H9 (cell line): ENCODE data around the gene SORCS2. TPM values are rescaled to one million over a fixed set of nuclear protein-coding genes. Genes with fewer than 3 reads are reported as not detected.

Experiments used
- DNase-seq: peaks from one replicate; pipeline ENCODE4 v3.0.0-alpha.2; 2017
- H2AFZ ChIP-seq: one replicate; pipeline ENCODE4 v1.6.1; 2013; ENCODE audit warnings: mild to moderate bottlenecking, low read length, control low read depth, moderate library complexity
- H2AK5ac ChIP-seq: 2 replicates; pipeline ENCODE4 v1.6.1; 2013; ENCODE audit warnings: low read length, control low read depth, mixed read lengths; ENCODE audit not compliant: insufficient read length
- H2BK120ac ChIP-seq: one replicate; pipeline ENCODE4 v1.6.1; 2013; ENCODE audit warnings: low read depth, mild to moderate bottlenecking, low read length, control low read depth, inconsistent platforms; ENCODE audit not compliant: poor library complexity, severe bottlenecking
- H2BK12ac ChIP-seq: 2 replicates; pipeline ENCODE4 v1.6.1; 2013; ENCODE audit warnings: low read length, control low read depth, mixed read lengths, low read depth; ENCODE audit not compliant: insufficient read length
- H2BK15ac ChIP-seq: 2 replicates; pipeline ENCODE4 v1.6.1; 2013; ENCODE audit warnings: low read depth, low read length, control low read depth
- H2BK20ac ChIP-seq: one replicate; pipeline ENCODE4 v1.6.1; 2013; ENCODE audit warnings: low read depth, mild to moderate bottlenecking, low read length, control low read depth, inconsistent platforms; ENCODE audit not compliant: poor library complexity, severe bottlenecking
- H2BK5ac ChIP-seq: 2 replicates; pipeline ENCODE4 v1.6.1; 2013; ENCODE audit warnings: low read length, control low read depth, mixed read lengths; ENCODE audit not compliant: insufficient read length
- H3K14ac ChIP-seq: 2 replicates; pipeline ENCODE4 v1.6.1; 2013; ENCODE audit warnings: low read length, control low read depth; ENCODE audit not compliant: insufficient read depth
- H3K18ac ChIP-seq: 2 replicates; pipeline ENCODE4 v1.6.1; 2013; ENCODE audit warnings: low read depth, mild to moderate bottlenecking, mixed read lengths, low read length, control low read depth; ENCODE audit not compliant: insufficient read length
- H3K23ac ChIP-seq: 2 replicates; pipeline ENCODE4 v1.6.1; 2013; ENCODE audit warnings: low read length, control low read depth, mixed read lengths, low read depth; ENCODE audit not compliant: insufficient read length
- H3K23me2 ChIP-seq: 2 replicates; pipeline ENCODE4 v1.6.1; 2013; ENCODE audit warnings: low read depth, mild to moderate bottlenecking, mixed read lengths, low read length, control low read depth; ENCODE audit not compliant: insufficient read length, poor library complexity, severe bottlenecking
- H3K27ac ChIP-seq: 2 replicates; pipeline ENCODE4 v1.5.1; 2013; ENCODE audit warnings: low read length, control low read depth, mixed read lengths, low read depth; ENCODE audit not compliant: insufficient read length
- H3K27me3 ChIP-seq: 2 replicates; pipeline ENCODE4 v1.6.1; 2013; ENCODE audit warnings: low read length, control low read depth, inconsistent platforms; ENCODE audit not compliant: insufficient read depth
- H3K4ac ChIP-seq: 2 replicates; pipeline ENCODE4 v1.6.1; 2013; ENCODE audit warnings: low read depth, mild to moderate bottlenecking, control low read depth, inconsistent platforms, low read length, moderate library complexity
- H3K4me1 ChIP-seq: 2 replicates; pipeline ENCODE4 v1.6.1; 2013; ENCODE audit warnings: low read length, control low read depth, inconsistent platforms; ENCODE audit not compliant: insufficient read depth
- H3K4me2 ChIP-seq: 2 replicates; pipeline ENCODE4 v1.6.1; 2013; ENCODE audit warnings: low read length, control low read depth, mixed read lengths; ENCODE audit not compliant: insufficient read length, insufficient read depth
- H3K56ac ChIP-seq: 2 replicates; pipeline ENCODE4 v1.6.1; 2013; ENCODE audit warnings: low read depth, mild to moderate bottlenecking, mixed read lengths, low read length, control low read depth; ENCODE audit not compliant: insufficient read length
- H3K79me1 ChIP-seq: 2 replicates; pipeline ENCODE4 v1.6.1; 2013; ENCODE audit warnings: low read depth, mild to moderate bottlenecking, moderate library complexity, low read length, control low read depth, inconsistent platforms; ENCODE audit not compliant: insufficient read depth, poor library complexity, severe bottlenecking
- H3K79me2 ChIP-seq: 2 replicates; pipeline ENCODE4 v1.6.1; 2013; ENCODE audit warnings: low read length, control low read depth, inconsistent platforms; ENCODE audit not compliant: insufficient read depth
- H3K9ac ChIP-seq: 2 replicates; pipeline ENCODE4 v1.6.1; 2013; ENCODE audit warnings: low read length, control low read depth, mixed read lengths; ENCODE audit not compliant: insufficient read length; ENCODE audit errors: extremely low read depth
- H3K9me3 ChIP-seq: one replicate; pipeline ENCODE4 v1.6.1; 2013; ENCODE audit warnings: low read depth, low read length, inconsistent platforms; ENCODE audit not compliant: control insufficient read depth
- H3T11ph ChIP-seq: one replicate; pipeline ENCODE4 v1.6.1; 2013; ENCODE audit warnings: mild to moderate bottlenecking, low read length, control low read depth, inconsistent platforms
- H4K20me1 ChIP-seq: one replicate; pipeline ENCODE4 v1.6.1; 2013; ENCODE audit not compliant: control insufficient read depth, insufficient read length, insufficient read depth
- H4K5ac ChIP-seq: 2 replicates; pipeline ENCODE4 v1.6.1; 2013; ENCODE audit warnings: low read depth, mild to moderate bottlenecking, mixed read lengths, low read length, control low read depth; ENCODE audit not compliant: insufficient read length
- H4K8ac ChIP-seq: replicated peaks from 2 replicates; pipeline ENCODE4 v1.6.1; 2013; ENCODE audit warnings: low read length, control low read depth, mixed read lengths, low read depth; ENCODE audit not compliant: insufficient read length
- H4K91ac ChIP-seq: 2 replicates; pipeline ENCODE4 v1.6.1; 2013; ENCODE audit warnings: low read depth, mild to moderate bottlenecking, moderate library complexity, mixed read lengths, low read length, control low read depth; ENCODE audit not compliant: insufficient read length
- H3K27ac Mint-ChIP-seq, 3 experiments: 2 replicates in 2 of 3; 3 replicates in 1 of 3; pipeline ENCODE4 v1.8.0; 2020 to 2021; ENCODE audit warnings: mixed read lengths in 3 of 3, mild to moderate bottlenecking in 1 of 3, moderate library complexity in 1 of 3
- H3K27me3 Mint-ChIP-seq: 2 replicates; pipeline ENCODE4 v1.8.0; 2021; ENCODE audit warnings: low read depth, mild to moderate bottlenecking, moderate library complexity, mixed read lengths
- H3K36me3 Mint-ChIP-seq, 3 experiments: 2 replicates in 2 of 3; 3 replicates in 1 of 3; pipeline ENCODE4 v1.8.0; 2020 to 2021; ENCODE audit warnings: low read depth in 3 of 3, mixed read lengths in 3 of 3; ENCODE audit not compliant: insufficient read depth in 1 of 3
- H3K4me1 Mint-ChIP-seq, 2 experiments: 2 replicates each; pipeline ENCODE4 v1.8.0; 2020; ENCODE audit warnings: mixed read lengths in 2 of 2
- H3K4me3 Mint-ChIP-seq, 2 experiments: 2 replicates in 1 of 2; 3 replicates in 1 of 2; pipeline ENCODE4 v1.8.0; 2020 to 2021; ENCODE audit warnings: mild to moderate bottlenecking in 2 of 2, mixed read lengths in 2 of 2, moderate library complexity in 1 of 2
- H3K9me3 Mint-ChIP-seq, 2 experiments: 2 replicates in 1 of 2; 3 replicates in 1 of 2; pipeline ENCODE4 v1.8.0; 2020; ENCODE audit warnings: mild to moderate bottlenecking in 2 of 2, mixed read lengths in 2 of 2, moderate library complexity in 1 of 2
- WGBS: extraction: QIAGEN DNeasy Blood & Tissue Kit; methylation state at CpG from one replicate; pipeline ENCODE4 v1.1.7; 2013; ENCODE audit warnings: missing lambda C conversion rate, low lambda C conversion rate, mixed read lengths; ENCODE audit not compliant: insufficient read length; ENCODE audit errors: extremely low coverage; 5-methylcytosine and 5-hydroxymethylcytosine counted together
- total RNA-seq: library from RNA; stranded (reverse); gene quantifications from 2 replicates; pipeline ENCODE4 v1.2.1, GENCODE V29; 2021
- TF ChIP-seq, protein P1 (sequence below): fragments of 200-600 bp; sonication (generic); conservative IDR thresholded peaks from 3 replicates; pipeline ENCODE4 v1.8.0; 2021; ENCODE audit warnings: antibody characterized with exemption, mild to moderate bottlenecking

Gene SORCS2
- total RNA-seq, 1 experiment from 2014 or later, result 0.57 TPM

DNA sequence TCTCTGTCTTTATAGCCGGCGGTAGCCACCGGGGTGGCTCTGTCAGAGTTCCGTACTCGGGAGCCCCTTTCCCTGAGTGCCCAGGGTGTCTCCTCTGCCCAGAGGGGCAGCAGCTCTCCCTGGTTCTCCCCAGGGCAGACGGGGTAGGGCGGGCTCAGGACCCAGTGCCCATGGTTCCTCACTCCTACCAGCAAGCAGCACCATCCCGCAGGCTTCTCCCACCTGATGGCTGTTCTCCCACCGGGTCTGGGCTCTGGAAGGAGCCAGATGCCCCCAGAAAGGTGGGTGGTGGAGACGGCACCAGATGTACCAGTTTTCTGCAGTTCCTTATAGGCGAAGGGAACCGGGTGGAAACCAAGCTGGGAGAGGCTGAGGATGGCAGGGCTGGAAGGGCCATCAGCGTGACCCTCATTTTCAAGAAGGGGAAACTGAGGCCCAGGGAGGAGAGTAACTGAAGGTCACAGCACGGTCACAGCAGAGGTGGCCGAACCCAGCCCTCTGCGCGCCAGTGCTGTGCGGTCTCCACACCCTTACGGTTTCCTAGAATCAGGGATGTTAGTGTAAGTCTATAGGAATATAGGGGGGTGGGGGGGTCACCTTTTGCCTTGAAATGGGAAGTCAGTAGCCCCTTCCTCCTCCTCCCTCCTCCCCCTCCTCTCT lies 548.7 kb downstream of the SORCS2 start:
- no peak overlapping the region for H3K9ac ChIP-seq
- no peak overlapping the region for H3K56ac ChIP-seq

More for the DNA sequence above, 548.7 kb downstream of the SORCS2 start:
- H2BK12ac ChIP-seq, result no peak overlapping the region
- TF ChIP-seq, protein P1, sequence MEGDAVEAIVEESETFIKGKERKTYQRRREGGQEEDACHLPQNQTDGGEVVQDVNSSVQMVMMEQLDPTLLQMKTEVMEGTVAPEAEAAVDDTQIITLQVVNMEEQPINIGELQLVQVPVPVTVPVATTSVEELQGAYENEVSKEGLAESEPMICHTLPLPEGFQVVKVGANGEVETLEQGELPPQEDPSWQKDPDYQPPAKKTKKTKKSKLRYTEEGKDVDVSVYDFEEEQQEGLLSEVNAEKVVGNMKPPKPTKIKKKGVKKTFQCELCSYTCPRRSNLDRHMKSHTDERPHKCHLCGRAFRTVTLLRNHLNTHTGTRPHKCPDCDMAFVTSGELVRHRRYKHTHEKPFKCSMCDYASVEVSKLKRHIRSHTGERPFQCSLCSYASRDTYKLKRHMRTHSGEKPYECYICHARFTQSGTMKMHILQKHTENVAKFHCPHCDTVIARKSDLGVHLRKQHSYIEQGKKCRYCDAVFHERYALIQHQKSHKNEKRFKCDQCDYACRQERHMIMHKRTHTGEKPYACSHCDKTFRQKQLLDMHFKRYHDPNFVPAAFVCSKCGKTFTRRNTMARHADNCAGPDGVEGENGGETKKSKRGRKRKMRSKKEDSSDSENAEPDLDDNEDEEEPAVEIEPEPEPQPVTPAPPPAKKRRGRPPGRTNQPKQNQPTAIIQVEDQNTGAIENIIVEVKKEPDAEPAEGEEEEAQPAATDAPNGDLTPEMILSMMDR, result no peak
- no peak overlapping the region for H3T11ph ChIP-seq
- Mint-ChIP-seq H3K27ac (no peak overlapping the region), H3K9me3 (no peaks in the 10 kb centered on the region; a peak in 1 of 5 replicates), H3K36me3 (no peaks in the 10 kb centered on the region; a peak in 1 of 7 replicates), H3K4me1 (no peaks in the 10 kb centered on the region), H3K4me3 (no peak overlapping the region), H3K27me3 (peaks cover 5% of the 10 kb centered on the region)
- H3K9me3 ChIP-seq, result no peaks in the 10 kb centered on the region
- no peak for DNase-seq
- no peak overlapping the region for H3K18ac ChIP-seq
- no peaks in the 10 kb centered on the region for H3K27me3 ChIP-seq
- H4K5ac ChIP-seq, result no peak overlapping the region
- H3K14ac ChIP-seq, result no peak overlapping the region
- no peak overlapping the region for H2BK120ac ChIP-seq
- no peak overlapping the region for H3K4ac ChIP-seq
- H4K20me1 ChIP-seq, result no peaks in the 10 kb centered on the region
- H3K23me2 ChIP-seq, result no peaks in the 10 kb centered on the region
- H2BK15ac ChIP-seq, result no peak overlapping the region
- H2AK5ac ChIP-seq, result no peak overlapping the region
- no peak overlapping the region for H4K91ac ChIP-seq
- no peak overlapping the region for H3K4me2 ChIP-seq
- H2BK20ac ChIP-seq, result no peak overlapping the region
- no peaks in the 10 kb centered on the region for H3K79me2 ChIP-seq
- no peak overlapping the region for H3K27ac ChIP-seq
- H3K23ac ChIP-seq, result no peak overlapping the region
- WGBS, result no CpG with 5 or more reads among the region's 19 CpGs
- no peak overlapping the region for H4K8ac ChIP-seq
- no peak overlapping the region for H2BK5ac ChIP-seq
- H3K79me1 ChIP-seq, result no peaks in the 10 kb centered on the region
- H3K4me1 ChIP-seq, result no peaks in the 10 kb centered on the region
- no peak overlapping the region for H2AFZ ChIP-seq
